NCI-H1417 treated with DMSO at 0.1 percent for 48 hours (cell line): ENCODE results near the gene NR0B1.

Source experiments
- DNase-seq: peaks from one replicate; lab custom pipeline; 2025; lab: John Stamatoyannopoulos, UW

The NR0B1 gene

DNA sequence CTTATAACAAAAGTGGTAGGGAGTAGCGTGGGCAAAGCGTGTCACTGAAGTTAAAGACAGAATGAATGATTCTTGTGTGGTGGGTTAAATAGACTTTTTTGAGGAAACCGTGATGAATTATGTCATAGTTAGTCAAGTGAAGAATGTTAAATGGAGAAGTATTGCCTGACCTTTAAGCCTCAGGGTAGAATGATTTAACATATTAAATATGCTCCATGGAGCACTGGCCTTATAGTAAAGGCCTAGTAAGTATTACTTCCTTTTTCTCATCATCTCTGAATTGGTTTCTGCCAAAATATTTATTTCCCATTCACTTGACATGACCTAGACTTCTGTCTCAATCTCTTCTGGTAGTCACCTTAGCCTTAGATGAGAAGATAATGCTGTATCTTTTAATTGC, 38.6 kb downstream of the NR0B1 start:
- no peak for DNase-seq

- no peak for DNase-seq
These were observed 46.4 kb downstream of the NR0B1 start for GRCh38 chrX:30262763-30263162.

DNA sequence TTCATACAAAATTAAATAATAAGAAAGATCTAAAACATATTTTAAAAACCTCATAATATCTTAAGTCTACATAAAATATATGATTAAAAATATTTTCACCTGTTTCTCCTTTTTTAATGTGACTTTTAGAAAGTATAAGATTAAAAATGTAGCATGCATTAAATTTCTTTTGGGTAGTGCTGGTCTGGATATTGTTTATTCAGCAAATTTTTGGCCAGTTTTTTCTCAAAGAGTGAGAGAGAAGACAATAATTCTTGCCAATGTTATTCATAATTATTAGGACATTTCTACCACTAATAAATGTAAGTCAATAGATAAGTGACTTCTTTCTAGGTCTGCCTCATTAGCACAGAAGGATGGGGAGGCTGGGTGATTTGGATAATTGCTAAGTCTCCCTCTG, 48.2 kb downstream of the NR0B1 start:
- no peak for DNase-seq

DNA sequence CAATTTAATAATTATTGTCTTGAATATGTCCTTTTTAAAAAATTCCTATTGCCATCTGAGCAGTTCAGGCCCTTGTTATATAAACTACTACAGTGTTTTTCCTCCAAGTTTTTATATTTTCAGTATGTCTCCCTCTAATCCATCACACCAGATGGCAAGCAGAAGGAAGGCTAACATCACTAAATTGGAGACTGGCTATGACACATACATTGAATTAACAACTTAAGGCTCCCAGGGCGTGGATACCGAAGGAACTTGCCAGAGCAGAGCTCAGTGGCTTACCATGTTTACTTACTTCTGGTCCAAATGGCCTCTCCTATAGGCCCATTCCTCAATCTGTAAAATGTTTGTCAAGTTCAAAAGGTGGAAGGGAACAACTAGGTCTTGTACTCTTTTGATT, 49.3 kb downstream of the NR0B1 start:
- DNase-seq, result no peak
